Ovary (tissue), 3 donors: ENCODE measurements around the gene MLPH.

Experiments used
- EP300 ChIP-seq: sonication (generic); formaldehyde crosslinking; IDR thresholded peaks from one replicate; pipeline ENCODE4 v1.6.1; 2017; ENCODE audit warnings: antibody characterized with exemption
- TF ChIP-seq, protein P1 (sequence below), 3 donors: fragments of 450-650 bp in 2 of 3; fragments of 200-600 bp in 1 of 3; IDR thresholded peaks; one replicate each; pipeline versions ENCODE4 v1.5.1 to v1.8.0; 2016 to 2022; ENCODE audit warnings: antibody characterized with exemption in 3 of 3, mild to moderate bottlenecking in 1 of 3
- donor health status: DM: no; HTN: no; CAD: no.

DNA sequence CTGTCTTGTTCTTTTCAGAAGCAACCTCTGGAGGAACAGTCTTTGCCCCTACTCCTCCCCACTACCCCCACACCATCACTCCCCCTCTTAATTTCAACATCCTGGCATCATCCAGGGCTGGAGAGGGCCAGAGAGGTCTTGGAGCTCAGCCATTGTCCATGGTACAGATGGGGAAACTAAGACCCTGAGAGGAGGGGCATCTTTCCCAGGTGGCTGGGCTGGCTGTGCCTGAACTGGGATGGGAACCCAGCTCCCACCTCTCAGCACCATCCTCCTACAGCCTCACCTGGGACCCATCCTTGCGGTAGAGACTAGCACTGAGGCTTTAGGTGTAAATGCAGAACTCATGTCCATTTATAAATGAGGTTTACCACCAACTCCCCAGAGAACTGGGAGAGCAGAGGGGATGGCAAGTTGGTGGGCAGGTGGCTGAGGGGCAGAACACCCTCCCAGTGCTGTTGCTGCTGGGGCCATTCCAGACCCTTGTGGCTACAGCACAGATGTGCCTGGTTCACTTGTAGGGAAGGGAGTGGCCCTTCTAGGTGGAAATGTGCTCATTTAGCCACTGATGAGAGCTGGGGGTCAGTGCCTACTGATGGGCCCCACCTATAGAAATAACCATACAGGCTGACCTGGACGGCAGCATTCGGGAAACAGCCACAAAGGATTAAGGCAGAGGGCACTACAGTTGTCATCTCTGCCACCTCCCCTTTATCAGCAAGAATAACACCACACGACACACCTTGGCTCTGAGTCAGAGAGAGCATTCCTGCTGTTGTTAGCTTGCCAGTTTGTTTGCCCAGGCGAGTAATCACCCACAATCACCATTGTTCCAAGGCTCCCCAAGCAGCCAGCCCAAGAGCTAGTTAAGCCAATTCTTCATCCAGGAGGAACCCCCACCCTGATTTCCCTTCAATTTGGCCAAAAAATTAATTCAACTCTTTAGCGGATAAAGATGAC is 2.1 kb downstream of the MLPH start:
- TF ChIP-seq, protein P1, sequence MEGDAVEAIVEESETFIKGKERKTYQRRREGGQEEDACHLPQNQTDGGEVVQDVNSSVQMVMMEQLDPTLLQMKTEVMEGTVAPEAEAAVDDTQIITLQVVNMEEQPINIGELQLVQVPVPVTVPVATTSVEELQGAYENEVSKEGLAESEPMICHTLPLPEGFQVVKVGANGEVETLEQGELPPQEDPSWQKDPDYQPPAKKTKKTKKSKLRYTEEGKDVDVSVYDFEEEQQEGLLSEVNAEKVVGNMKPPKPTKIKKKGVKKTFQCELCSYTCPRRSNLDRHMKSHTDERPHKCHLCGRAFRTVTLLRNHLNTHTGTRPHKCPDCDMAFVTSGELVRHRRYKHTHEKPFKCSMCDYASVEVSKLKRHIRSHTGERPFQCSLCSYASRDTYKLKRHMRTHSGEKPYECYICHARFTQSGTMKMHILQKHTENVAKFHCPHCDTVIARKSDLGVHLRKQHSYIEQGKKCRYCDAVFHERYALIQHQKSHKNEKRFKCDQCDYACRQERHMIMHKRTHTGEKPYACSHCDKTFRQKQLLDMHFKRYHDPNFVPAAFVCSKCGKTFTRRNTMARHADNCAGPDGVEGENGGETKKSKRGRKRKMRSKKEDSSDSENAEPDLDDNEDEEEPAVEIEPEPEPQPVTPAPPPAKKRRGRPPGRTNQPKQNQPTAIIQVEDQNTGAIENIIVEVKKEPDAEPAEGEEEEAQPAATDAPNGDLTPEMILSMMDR (IDR thresholded peaks at IDR 0.05): no peak
- no peak for TF ChIP-seq EP300
